Endodermal cell (in vitro differentiated cells): ENCODE results near the gene TRAPPC2B. TPM values are rescaled to one million over a fixed set of nuclear protein-coding genes. Genes with fewer than 3 reads are reported as not detected.

Experiments used
- DNase-seq: peaks from one replicate; pipeline ENCODE4 v3.0.0-alpha.2; 2017
- H3K27ac ChIP-seq: 2 replicates; pipeline ENCODE4 v1.5.1; 2013; ENCODE audit warnings: mild to moderate bottlenecking, low read depth, low read length, moderate library complexity
- H3K27me3 ChIP-seq: 2 replicates; pipeline ENCODE4 v1.6.1; 2013; ENCODE audit warnings: mild to moderate bottlenecking, low read length, moderate library complexity; ENCODE audit not compliant: insufficient read depth, control insufficient read depth, poor library complexity, severe bottlenecking
- H3K36me3 ChIP-seq: 2 replicates; pipeline ENCODE4 v1.7.0; 2013; ENCODE audit warnings: mild to moderate bottlenecking, low read length, moderate library complexity; ENCODE audit not compliant: control insufficient read depth, insufficient read depth
- H3K4me1 ChIP-seq: one replicate; pipeline ENCODE4 v1.7.0; 2013; ENCODE audit warnings: low read length; ENCODE audit not compliant: control insufficient read depth, insufficient read depth
- H3K4me3 ChIP-seq: 2 replicates; pipeline ENCODE4 v1.5.1; 2013; ENCODE audit warnings: mild to moderate bottlenecking, low read length, moderate library complexity
- H3K9ac ChIP-seq: 2 replicates; pipeline ENCODE4 v1.6.1; 2013; ENCODE audit warnings: mild to moderate bottlenecking, low read length, moderate library complexity; ENCODE audit not compliant: poor library complexity, severe bottlenecking; ENCODE audit errors: extremely low read depth
- H3K9me3 ChIP-seq: 2 replicates; pipeline ENCODE4 v1.6.1; 2013; ENCODE audit warnings: mild to moderate bottlenecking, low read length, moderate library complexity; ENCODE audit not compliant: control insufficient read depth
- H3K27ac Mint-ChIP-seq: 2 replicates; pipeline ENCODE4 v1.8.0; 2020; ENCODE audit warnings: mixed read lengths
- H3K27me3 Mint-ChIP-seq: 2 replicates; pipeline ENCODE4 v1.8.0; 2021; ENCODE audit warnings: mild to moderate bottlenecking, mixed read lengths; ENCODE audit not compliant: insufficient read depth
- H3K36me3 Mint-ChIP-seq: 2 replicates; pipeline ENCODE4 v1.8.0; 2020; ENCODE audit warnings: low read depth, mixed read lengths
- H3K4me1 Mint-ChIP-seq: 2 replicates; pipeline ENCODE4 v1.8.0; 2020; ENCODE audit warnings: mixed read lengths
- H3K4me3 Mint-ChIP-seq: 2 replicates; pipeline ENCODE4 v1.8.0; 2020; ENCODE audit warnings: mild to moderate bottlenecking, moderate library complexity, mixed read lengths
- H3K9me3 Mint-ChIP-seq: 2 replicates; pipeline ENCODE4 v1.8.0; 2020; ENCODE audit warnings: mild to moderate bottlenecking, mixed read lengths
- CTCF ChIP-seq: fragments of 200-600 bp; sonication (generic); conservative IDR thresholded peaks from 2 replicates; pipeline ENCODE4 v1.5.0; 2021; ENCODE audit warnings: antibody characterized with exemption, mild to moderate bottlenecking
- WGBS, 2 experiments: methylation state at CpG; one replicate each; pipeline versions ENCODE4 v1.1.5 to v1.1.7; 2013; ENCODE audit warnings: missing lambda C conversion rate in 2 of 2, mixed read lengths in 1 of 2; ENCODE audit not compliant: insufficient coverage in 1 of 2, insufficient read length in 1 of 2; 5-methylcytosine and 5-hydroxymethylcytosine counted together
- total RNA-seq, 2 donors: library from RNA; stranded (reverse); fragmentation: NEBNext Ultra II Directional in 1 of 2; extraction: Animal tissue kit (Norgen Biotek cat#: 25700) in 1 of 2; gene quantifications; 2 replicates in 1 of 2; 3 replicates in 1 of 2; pipeline ENCODE4 v1.2.1, GENCODE V29; 2021

The TRAPPC2B gene
- total RNA-seq, 2 donors from 2014 or later, result 9.2 to 9.5 TPM

- H3K9me3 Mint-ChIP-seq, result no peaks in the 10 kb centered on the region
- 93 to 95% methylated on average over 2 to 3 of the region's 3 CpGs for WGBS, 2 experiments
- peak overlapping the region; percentile 90 for H3K9ac ChIP-seq
- peaks cover 28% of the 10 kb centered on the region for H3K36me3 Mint-ChIP-seq
- no peak overlapping the region for H3K27ac Mint-ChIP-seq
- no peak for TF ChIP-seq CTCF
- H3K4me3 ChIP-seq, result peak overlapping the region; percentile 91
- H3K4me3 Mint-ChIP-seq, result peak overlapping the region; percentile 83
- H3K4me1 Mint-ChIP-seq, result peaks cover 12% of the 10 kb centered on the region
- peaks cover 17% of the 10 kb centered on the region for H3K27me3 Mint-ChIP-seq
- H3K27ac ChIP-seq, result no peak overlapping the region
- DNase-seq, result no peak
- peaks cover 15% of the 10 kb centered on the region for H3K27me3 ChIP-seq
- H3K4me1 ChIP-seq, result peaks cover 2% of the 10 kb centered on the region
- H3K9me3 ChIP-seq, result no peaks in the 10 kb centered on the region
- peaks cover 29% of the 10 kb centered on the region for H3K36me3 ChIP-seq
Observed at GRCh38 chr19:57321751-57322150, 41.6 kb upstream of the TRAPPC2B start.

- Histone ChIP-seq H3K36me3 (peaks cover 59% of the 10 kb centered on the region), H3K4me1 (peaks cover 2% of the 10 kb centered on the region), H3K4me3 (no peak overlapping the region), H3K9ac (no peak overlapping the region), H3K27me3 (no peaks in the 10 kb centered on the region), H3K27ac (no peak overlapping the region), H3K9me3 (no peaks in the 10 kb centered on the region)
- no peak for TF ChIP-seq CTCF
- Mint-ChIP-seq H3K9me3 (peaks cover 11% of the 10 kb centered on the region), H3K27me3 (no peaks in the 10 kb centered on the region), H3K36me3 (peaks cover 58% of the 10 kb centered on the region), H3K4me1 (peaks cover 12% of the 10 kb centered on the region), H3K27ac (no peak overlapping the region), H3K4me3 (no peak overlapping the region)
- no peak for DNase-seq
Observed at GRCh38 chr19:57324992-57325391, 38.4 kb upstream of the TRAPPC2B start.

- Mint-ChIP-seq H3K4me3 (no peak overlapping the region), H3K36me3 (peaks cover 61% of the 10 kb centered on the region), H3K27ac (no peak overlapping the region), H3K9me3 (peaks cover 11% of the 10 kb centered on the region), H3K4me1 (no peaks in the 10 kb centered on the region), H3K27me3 (no peaks in the 10 kb centered on the region)
- peaks cover 64% of the 10 kb centered on the region for H3K36me3 ChIP-seq
- no peaks in the 10 kb centered on the region for H3K4me1 ChIP-seq
- no peak for TF ChIP-seq CTCF
- no peak overlapping the region for H3K4me3 ChIP-seq
- DNase-seq, result no peak
- no peak overlapping the region for H3K9ac ChIP-seq
- H3K9me3 ChIP-seq, result no peaks in the 10 kb centered on the region
- H3K27me3 ChIP-seq, result no peaks in the 10 kb centered on the region
- WGBS, 2 experiments, result 95 to 100% methylated on average over 7 to 8 of the region's 8 CpGs
- no peak overlapping the region for H3K27ac ChIP-seq
Observed at GRCh38 chr19:57327993-57328392, 35.4 kb upstream of the TRAPPC2B start.
